Nephron progenitor cell (in vitro differentiated cells): Measurements from ENCODE around the gene NPSR1.
"Not testable (repeated sequence)": the region's sequence is repeated elsewhere in the genome, so short reads cannot be mapped to it uniquely, and the experiment has no call there.

Experiments used
- DNase-seq: peaks from one replicate; pipeline ENCODE4 v3.0.0; 2021
- H3K27ac Mint-ChIP-seq: 2 replicates; pipeline ENCODE4 v1.8.0; 2021; ENCODE audit warnings: mild to moderate bottlenecking, moderate library complexity, mixed read lengths
- H3K27me3 Mint-ChIP-seq: 2 replicates; pipeline ENCODE4 v1.8.0; 2021; ENCODE audit warnings: mild to moderate bottlenecking, low read depth, mixed read lengths; ENCODE audit not compliant: poor library complexity
- H3K36me3 Mint-ChIP-seq: 2 replicates; pipeline ENCODE4 v1.8.0; 2021; ENCODE audit warnings: low read depth, mixed read lengths
- H3K4me1 Mint-ChIP-seq: 2 replicates; pipeline ENCODE4 v1.8.0; 2021; ENCODE audit warnings: mixed read lengths
- H3K4me3 Mint-ChIP-seq: 2 replicates; pipeline ENCODE4 v1.8.0; 2021; ENCODE audit warnings: mild to moderate bottlenecking, moderate library complexity, mixed read lengths
- H3K9me3 Mint-ChIP-seq: 2 replicates; pipeline ENCODE4 v1.8.0; 2021; ENCODE audit warnings: mild to moderate bottlenecking, moderate library complexity, mixed read lengths
- TF ChIP-seq, protein P1 (sequence below): fragments of 200-600 bp; sonication (generic); IDR thresholded peaks from 2 replicates; pipeline ENCODE4 v1.5.0; 2021; ENCODE audit warnings: antibody characterized with exemption

NPSR1 gene

DNA sequence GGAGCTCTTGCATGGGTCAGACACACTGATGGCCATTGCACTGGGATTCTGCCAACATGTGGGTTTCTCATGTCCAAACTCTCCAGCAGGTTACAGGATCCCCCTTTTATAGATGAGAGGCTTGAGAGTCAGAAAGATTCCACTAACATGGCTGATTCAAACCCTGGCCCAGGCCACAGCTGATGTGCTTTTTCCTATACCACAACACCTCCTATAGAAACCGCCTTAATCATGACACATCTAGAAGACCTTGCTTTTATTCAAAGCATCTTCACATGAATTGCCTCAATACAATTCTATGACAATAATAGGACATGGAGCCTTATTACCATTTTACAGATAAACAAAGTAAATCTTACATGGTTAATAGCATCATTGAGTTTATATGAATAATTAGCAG, 190.7 kb downstream of the NPSR1 start:
- H3K27ac Mint-ChIP-seq, result no peak overlapping the region
- no peaks in the 10 kb centered on the region for H3K9me3 Mint-ChIP-seq
- no peaks in the 10 kb centered on the region for H3K4me1 Mint-ChIP-seq
- H3K4me3 Mint-ChIP-seq, result no peak overlapping the region
- H3K27me3 Mint-ChIP-seq, result peaks cover 6% of the 10 kb centered on the region
- DNase-seq, result no peak
- H3K36me3 Mint-ChIP-seq, result no peaks in the 10 kb centered on the region
- TF ChIP-seq, protein P1, sequence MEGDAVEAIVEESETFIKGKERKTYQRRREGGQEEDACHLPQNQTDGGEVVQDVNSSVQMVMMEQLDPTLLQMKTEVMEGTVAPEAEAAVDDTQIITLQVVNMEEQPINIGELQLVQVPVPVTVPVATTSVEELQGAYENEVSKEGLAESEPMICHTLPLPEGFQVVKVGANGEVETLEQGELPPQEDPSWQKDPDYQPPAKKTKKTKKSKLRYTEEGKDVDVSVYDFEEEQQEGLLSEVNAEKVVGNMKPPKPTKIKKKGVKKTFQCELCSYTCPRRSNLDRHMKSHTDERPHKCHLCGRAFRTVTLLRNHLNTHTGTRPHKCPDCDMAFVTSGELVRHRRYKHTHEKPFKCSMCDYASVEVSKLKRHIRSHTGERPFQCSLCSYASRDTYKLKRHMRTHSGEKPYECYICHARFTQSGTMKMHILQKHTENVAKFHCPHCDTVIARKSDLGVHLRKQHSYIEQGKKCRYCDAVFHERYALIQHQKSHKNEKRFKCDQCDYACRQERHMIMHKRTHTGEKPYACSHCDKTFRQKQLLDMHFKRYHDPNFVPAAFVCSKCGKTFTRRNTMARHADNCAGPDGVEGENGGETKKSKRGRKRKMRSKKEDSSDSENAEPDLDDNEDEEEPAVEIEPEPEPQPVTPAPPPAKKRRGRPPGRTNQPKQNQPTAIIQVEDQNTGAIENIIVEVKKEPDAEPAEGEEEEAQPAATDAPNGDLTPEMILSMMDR, result no peak

GRCh38 chr7:34849163-34849960, 191.3 kb downstream of the NPSR1 start:
- Mint-ChIP-seq H3K27ac (no peak overlapping the region), H3K27me3 (peaks cover 6% of the 10 kb centered on the region), H3K4me1 (no peaks in the 10 kb centered on the region), H3K36me3 (no peaks in the 10 kb centered on the region), H3K9me3 (no peaks in the 10 kb centered on the region), H3K4me3 (no peak overlapping the region)
- DNase-seq, result no peak
- TF ChIP-seq, protein P1, result no peak

DNA sequence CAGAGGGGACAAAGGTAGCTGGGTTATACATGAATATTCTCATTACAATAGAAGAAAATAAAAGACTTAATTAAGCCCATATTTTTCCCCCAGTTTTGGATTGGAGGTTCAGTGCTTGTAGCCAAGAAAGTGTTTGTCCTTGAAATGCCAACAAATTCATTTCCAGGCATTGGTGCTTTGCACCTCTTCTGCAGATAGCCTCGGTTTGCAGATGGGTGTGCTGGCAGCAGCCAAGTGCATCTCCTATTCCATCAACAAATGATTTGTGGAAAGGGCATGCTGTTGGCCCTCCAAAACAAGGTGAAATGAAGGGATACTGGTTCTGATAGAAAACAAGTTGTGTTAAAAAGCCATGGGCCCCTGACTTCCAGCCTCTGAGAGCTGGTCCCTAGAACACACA, 192.0 kb downstream of the NPSR1 start:
- H3K4me3 Mint-ChIP-seq, result no peak overlapping the region
- no peak overlapping the region for H3K27ac Mint-ChIP-seq
- no peaks in the 10 kb centered on the region for H3K36me3 Mint-ChIP-seq
- H3K4me1 Mint-ChIP-seq, result no peaks in the 10 kb centered on the region
- H3K27me3 Mint-ChIP-seq, result peaks cover 6% of the 10 kb centered on the region
- TF ChIP-seq, protein P1, result no peak
- no peak for DNase-seq
- H3K9me3 Mint-ChIP-seq, result no peaks in the 10 kb centered on the region

DNA sequence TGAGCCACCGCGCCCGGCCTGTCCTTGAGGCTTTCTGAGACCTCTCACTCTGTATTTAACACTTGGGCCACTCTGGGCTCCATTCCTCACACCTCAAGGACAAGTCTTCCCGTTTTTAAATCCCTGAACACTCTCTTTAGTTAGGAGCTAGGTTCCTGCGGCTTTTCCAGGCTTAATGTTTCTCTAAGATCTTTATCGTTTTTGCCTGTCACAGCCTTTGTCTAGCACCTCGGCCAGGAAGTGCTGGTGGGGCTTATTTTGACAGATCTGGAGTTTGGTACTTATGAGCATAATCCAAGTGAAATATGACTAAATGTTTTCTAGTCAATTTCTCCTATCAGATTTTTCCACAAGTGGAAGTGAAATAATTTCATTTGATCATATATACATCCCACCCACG, 192.7 kb downstream of the NPSR1 start:
- H3K36me3 Mint-ChIP-seq, result no peaks in the 10 kb centered on the region
- peaks cover 6% of the 10 kb centered on the region for H3K27me3 Mint-ChIP-seq
- H3K27ac Mint-ChIP-seq, result no peak overlapping the region
- TF ChIP-seq, protein P1, result no peak
- DNase-seq, result no peak
- H3K4me1 Mint-ChIP-seq, result no peaks in the 10 kb centered on the region
- H3K9me3 Mint-ChIP-seq, result no peaks in the 10 kb centered on the region
- H3K4me3 Mint-ChIP-seq, result no peak overlapping the region

DNA sequence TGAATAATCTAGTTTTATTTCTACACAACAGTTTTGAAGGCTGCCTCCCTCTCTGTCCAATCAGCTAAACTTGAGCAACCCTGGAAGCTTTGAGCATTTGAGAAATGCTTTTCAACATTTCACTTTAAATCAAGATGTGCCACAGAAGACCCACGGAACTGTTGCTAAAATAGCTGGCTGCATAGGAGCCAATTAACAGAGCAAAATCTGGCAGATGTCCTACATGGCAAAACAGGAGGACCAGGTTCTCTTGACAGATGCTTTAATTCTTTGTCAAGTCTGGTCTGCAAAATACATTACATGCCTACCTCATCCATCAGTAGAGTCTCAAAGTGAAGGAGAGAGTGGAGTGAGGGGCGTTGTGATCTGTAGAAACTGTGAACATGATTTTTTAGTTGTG, 193.4 kb downstream of the NPSR1 start:
- DNase-seq, result no peak
- no peak overlapping the region for H3K27ac Mint-ChIP-seq
- no peaks in the 10 kb centered on the region for H3K4me1 Mint-ChIP-seq
- TF ChIP-seq, protein P1, result no peak
- H3K4me3 Mint-ChIP-seq, result no peak overlapping the region
- H3K27me3 Mint-ChIP-seq, result peaks cover 6% of the 10 kb centered on the region
- H3K36me3 Mint-ChIP-seq, result no peaks in the 10 kb centered on the region
- no peaks in the 10 kb centered on the region for H3K9me3 Mint-ChIP-seq

DNA sequence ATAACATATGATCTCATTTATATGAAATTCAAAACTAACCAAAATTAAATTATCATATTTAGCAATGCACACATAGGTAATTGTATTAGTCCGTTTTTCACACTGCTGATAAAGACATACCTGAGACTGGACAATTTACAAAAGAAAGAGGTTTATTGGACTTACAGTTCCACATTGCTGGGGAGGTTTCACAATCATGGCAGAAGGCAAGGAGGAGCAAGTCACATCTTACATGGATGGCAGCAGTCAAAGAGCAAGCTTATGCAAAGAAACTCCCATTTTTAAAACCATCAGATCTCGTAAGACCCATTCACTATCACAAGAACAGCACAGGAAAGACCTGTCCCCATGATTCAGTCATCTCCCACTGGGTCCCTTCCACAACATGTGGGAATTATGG, 200.4 kb downstream of the NPSR1 start:
- H3K4me1 Mint-ChIP-seq, H3K36me3 Mint-ChIP-seq: not testable (repeated sequence)

GRCh38 chr7:34859281-34859680, 201.3 kb downstream of the NPSR1 start:
- H3K27ac Mint-ChIP-seq, DNase-seq, H3K4me1 Mint-ChIP-seq, H3K4me3 Mint-ChIP-seq, H3K36me3 Mint-ChIP-seq, H3K27me3 Mint-ChIP-seq: not testable (repeated sequence)
- H3K9me3 Mint-ChIP-seq, result peaks cover 24% of the 10 kb centered on the region

More for the DNA sequence above, 200.4 kb downstream of the NPSR1 start:
- not testable (repeated sequence) for DNase-seq, H3K27me3 Mint-ChIP-seq, H3K27ac Mint-ChIP-seq, H3K4me3 Mint-ChIP-seq
- peaks cover 24% of the 10 kb centered on the region for H3K9me3 Mint-ChIP-seq

DNA sequence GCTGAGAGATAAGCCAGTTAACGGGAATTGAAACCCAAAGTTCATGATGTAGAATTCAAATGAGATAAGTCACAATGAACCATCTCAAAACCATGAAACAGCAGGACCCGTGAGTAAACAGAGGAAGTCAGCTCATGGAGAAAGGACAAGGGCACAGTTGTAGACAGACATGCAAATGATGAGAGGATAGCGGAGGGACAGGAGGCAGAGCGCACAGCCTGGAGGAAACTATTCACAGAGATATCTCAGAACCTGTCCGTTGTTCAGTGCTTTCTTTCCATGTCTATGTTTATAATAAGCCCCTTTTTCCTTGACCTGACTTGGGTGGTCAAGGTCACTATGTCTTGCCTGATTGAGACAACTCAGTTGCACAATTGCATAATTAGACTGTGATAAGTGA, 208.2 kb downstream of the NPSR1 start:
- DNase-seq, H3K27ac Mint-ChIP-seq, H3K4me1 Mint-ChIP-seq, H3K27me3 Mint-ChIP-seq, H3K4me3 Mint-ChIP-seq, H3K36me3 Mint-ChIP-seq, H3K9me3 Mint-ChIP-seq: not testable (repeated sequence)

DNA sequence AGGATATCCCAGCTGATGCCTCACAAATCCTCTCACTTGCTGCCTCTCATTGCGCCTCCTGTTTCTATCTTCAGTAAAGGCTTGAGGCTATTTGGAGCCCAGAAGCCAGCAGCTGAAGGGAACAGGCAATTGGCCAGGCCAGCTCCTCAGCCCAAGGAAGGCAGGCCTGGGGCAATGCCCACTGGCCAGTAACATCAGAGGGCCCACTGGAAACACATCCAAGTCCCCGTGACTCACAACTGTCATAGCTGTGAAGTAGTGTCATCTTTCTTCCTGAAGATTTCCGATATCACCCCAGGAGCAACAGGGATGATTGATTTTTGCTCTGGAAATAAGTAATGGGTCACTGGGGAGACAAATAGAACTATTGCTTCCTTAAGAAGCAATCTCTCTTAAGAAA, 209.3 kb downstream of the NPSR1 start:
- DNase-seq, H3K4me1 Mint-ChIP-seq, H3K36me3 Mint-ChIP-seq, H3K27me3 Mint-ChIP-seq, H3K27ac Mint-ChIP-seq, H3K9me3 Mint-ChIP-seq, H3K4me3 Mint-ChIP-seq: not testable (repeated sequence)

- not testable (repeated sequence) for H3K36me3 Mint-ChIP-seq, H3K27ac Mint-ChIP-seq, H3K27me3 Mint-ChIP-seq, H3K4me1 Mint-ChIP-seq, H3K4me3 Mint-ChIP-seq, DNase-seq, H3K9me3 Mint-ChIP-seq
These were observed 210.6 kb downstream of the NPSR1 start for GRCh38 chr7:34868602-34869001.
